Panc1 (cell line): Measurements from ENCODE around the gene NALCN. TPM values are rescaled to one million over a fixed set of nuclear protein-coding genes. Genes with fewer than 3 reads are reported as not detected.

Experiments used
- ATAC-seq: fragments of 200-7000 bp; cut with Tn5 transposase; 2 replicates; pipeline ENCODE4 v1.9.1; 2020; ENCODE audit warnings: mild to moderate bottlenecking, moderate library complexity
- BruUV-seq: library from RNA; stranded (reverse); fragments of 400-500 nt; replicated peaks from 2 replicates; lab custom pipeline; 2021; lab: Mats Ljungman, UMichigan
- CTCF ChIA-PET: fragments of 300-600 bp; sonication (Branson Sonifier 250); formaldehyde crosslinking; loops from one replicate; lab custom pipeline; 2022; ENCODE audit warnings: antibody characterized with exemption; lab: Charles Lee
- POLR2A ChIA-PET: fragments of 300-600 bp; sonication (Branson Sonifier 250); formaldehyde crosslinking; loops from one replicate; lab custom pipeline; 2022; ENCODE audit warnings: antibody characterized with exemption; lab: Charles Lee
- DNase-seq: peaks from one replicate; pipeline ENCODE4 v3.0.0-alpha.2; 2010; ENCODE audit warnings: low read depth, low spot score
- H3K27ac ChIP-seq: 2 replicates; pipeline ENCODE4 v1.5.1; 2011; ENCODE audit warnings: mild to moderate bottlenecking, low read length, inconsistent platforms
- H3K27me3 ChIP-seq: fragments of 200-500 bp; sonication (Bioruptor generic); 2 replicates; pipeline ENCODE4 v1.6.0; 2014; ENCODE audit warnings: low read length, inconsistent platforms; ENCODE audit not compliant: control insufficient read depth, insufficient read depth
- H3K36me3 ChIP-seq: fragments of 200-500 bp; sonication (Bioruptor generic); 2 replicates; pipeline ENCODE4 v1.5.1; 2014; ENCODE audit warnings: inconsistent platforms, mild to moderate bottlenecking, low read length, moderate library complexity; ENCODE audit not compliant: control insufficient read depth, insufficient read depth
- H3K4me1 ChIP-seq: 2 replicates; pipeline ENCODE4 v1.5.1; 2011; ENCODE audit warnings: inconsistent platforms, mild to moderate bottlenecking, low read length, moderate library complexity; ENCODE audit not compliant: control insufficient read depth, insufficient read depth
- H3K4me3 ChIP-seq, 2 experiments: 2 replicates each; pipeline ENCODE4 v1.5.1; 2011 to 2012; ENCODE audit warnings: low read depth in 2 of 2, low read length in 2 of 2, mild to moderate bottlenecking in 2 of 2, inconsistent platforms in 1 of 2, moderate library complexity in 1 of 2
- H3K9me3 ChIP-seq: fragments of 200-500 bp; sonication (Bioruptor generic); 2 replicates; pipeline ENCODE4 v1.5.1; 2014; ENCODE audit warnings: low read depth, mild to moderate bottlenecking, inconsistent platforms, low read length, moderate library complexity; ENCODE audit not compliant: control insufficient read depth, insufficient read depth
- POLR2AphosphoS5 ChIP-seq: IDR thresholded peaks from 2 replicates; pipeline ENCODE4 v1.6.1; 2012; ENCODE audit warnings: mild to moderate bottlenecking, low read depth, low read length, moderate library complexity
- SIN3A ChIP-seq: IDR thresholded peaks from 2 replicates; pipeline ENCODE4 v1.6.1; 2012; ENCODE audit warnings: low read depth, mild to moderate bottlenecking, low read length, moderate library complexity, borderline replicate concordance; ENCODE audit not compliant: insufficient read depth
- TCF7L2 ChIP-seq: IDR thresholded peaks from 2 replicates; pipeline ENCODE4 v1.6.1; 2011; ENCODE audit warnings: mild to moderate bottlenecking, low read depth, low read length, inconsistent platforms
- in situ Hi-C: cut with HindIII; loops from 2 replicates; pipeline ENCODE4 v1.10.0; 2016; ENCODE audit warnings: low sequenced_read_pairs, low pct_unique_long_range_greater_than_20kb
- intact Hi-C: fragments of 100-400 bp; cut with micrococcal nuclease; formaldehyde crosslinking; loops from one replicate; pipeline ENCODE4 v1.10.0; 2022; ENCODE audit not compliant: unreplicated experiment
- total RNA-seq: library from RNA; stranded (reverse); gene quantifications from one replicate; pipeline ENCODE4 v1.2.1, GENCODE V29; 2021; ENCODE audit not compliant: unreplicated experiment
- TF ChIP-seq, protein P1 (sequence below): fragments of 450-650 bp; IDR thresholded peaks from 2 replicates; pipeline ENCODE4 v1.5.1; 2017; ENCODE audit warnings: mild to moderate bottlenecking
- TF ChIP-seq, protein P2 (sequence below), 2 experiments: IDR thresholded peaks; 2 replicates each; pipeline ENCODE4 v1.6.1; 2011 to 2012; ENCODE audit warnings: low read depth in 2 of 2, control low read depth in 1 of 2, low read length in 1 of 2, mild to moderate bottlenecking in 1 of 2, moderate library complexity in 1 of 2; ENCODE audit not compliant: insufficient read depth in 1 of 2

Gene NALCN
- total RNA-seq, 1 experiment from 2014 or later, result 10.9 TPM

GRCh38 chr13:101217086-101217485 lies 199.2 kb downstream of the NALCN start:
- DNase-seq (no peak), ATAC-seq (no peak)
- ChIA-PET CTCF (no interaction called here), POLR2A (no interaction called here)
- Histone ChIP-seq H3K9me3 (no peaks in the 10 kb centered on the region), H3K27me3 (no peaks in the 10 kb centered on the region), H3K36me3 (no peaks in the 10 kb centered on the region), H3K4me3 (no peak overlapping the region), H3K27ac (no peak overlapping the region), H3K4me1 (no peaks in the 10 kb centered on the region)
- no TSS peak for BruUV-seq
- in situ Hi-C loops (no loop called here), intact Hi-C loops (no loop called here)
- no peak for TF ChIP-seq TCF7L2
- no peak for TF ChIP-seq POLR2AphosphoS5
- TF ChIP-seq, protein P1, sequence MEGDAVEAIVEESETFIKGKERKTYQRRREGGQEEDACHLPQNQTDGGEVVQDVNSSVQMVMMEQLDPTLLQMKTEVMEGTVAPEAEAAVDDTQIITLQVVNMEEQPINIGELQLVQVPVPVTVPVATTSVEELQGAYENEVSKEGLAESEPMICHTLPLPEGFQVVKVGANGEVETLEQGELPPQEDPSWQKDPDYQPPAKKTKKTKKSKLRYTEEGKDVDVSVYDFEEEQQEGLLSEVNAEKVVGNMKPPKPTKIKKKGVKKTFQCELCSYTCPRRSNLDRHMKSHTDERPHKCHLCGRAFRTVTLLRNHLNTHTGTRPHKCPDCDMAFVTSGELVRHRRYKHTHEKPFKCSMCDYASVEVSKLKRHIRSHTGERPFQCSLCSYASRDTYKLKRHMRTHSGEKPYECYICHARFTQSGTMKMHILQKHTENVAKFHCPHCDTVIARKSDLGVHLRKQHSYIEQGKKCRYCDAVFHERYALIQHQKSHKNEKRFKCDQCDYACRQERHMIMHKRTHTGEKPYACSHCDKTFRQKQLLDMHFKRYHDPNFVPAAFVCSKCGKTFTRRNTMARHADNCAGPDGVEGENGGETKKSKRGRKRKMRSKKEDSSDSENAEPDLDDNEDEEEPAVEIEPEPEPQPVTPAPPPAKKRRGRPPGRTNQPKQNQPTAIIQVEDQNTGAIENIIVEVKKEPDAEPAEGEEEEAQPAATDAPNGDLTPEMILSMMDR, result no peak
- TF ChIP-seq SIN3A, result no peak

DNA sequence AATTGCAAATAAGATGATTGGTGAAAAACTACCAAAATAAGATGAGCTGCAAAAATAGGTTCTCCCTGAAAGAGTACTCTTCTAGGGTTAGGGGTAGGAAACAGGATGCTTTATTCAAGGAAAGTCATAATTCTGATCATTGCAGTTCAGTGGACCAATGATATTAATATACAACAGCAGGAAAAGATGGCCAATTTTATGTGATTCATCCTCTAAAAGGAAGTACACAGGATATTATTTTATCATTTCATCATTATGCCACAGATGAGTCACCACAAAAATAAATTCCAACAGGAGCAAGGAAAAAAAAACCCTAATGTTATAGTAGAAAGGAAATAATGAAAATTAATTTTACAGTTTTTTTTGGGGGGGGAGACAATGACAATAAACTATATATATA lies 205.0 kb downstream of the NALCN start:
- BruUV-seq, result no TSS peak
- H3K9me3 ChIP-seq, result no peaks in the 10 kb centered on the region
- no peak overlapping the region for H3K4me3 ChIP-seq
- ATAC-seq (no peak), DNase-seq (peak; percentile 8)
- H3K27me3 ChIP-seq, result no peaks in the 10 kb centered on the region
- no peaks in the 10 kb centered on the region for H3K36me3 ChIP-seq
- in situ Hi-C loops, result no loop called here
- ChIA-PET CTCF (no interaction called here), POLR2A (no interaction called here)
- intact Hi-C loops, result no loop called here
- no peaks in the 10 kb centered on the region for H3K4me1 ChIP-seq
- TF ChIP-seq, protein P1, result no peak
- TF ChIP-seq POLR2AphosphoS5, result no peak
- TF ChIP-seq SIN3A, result no peak
- TF ChIP-seq, protein P2, sequence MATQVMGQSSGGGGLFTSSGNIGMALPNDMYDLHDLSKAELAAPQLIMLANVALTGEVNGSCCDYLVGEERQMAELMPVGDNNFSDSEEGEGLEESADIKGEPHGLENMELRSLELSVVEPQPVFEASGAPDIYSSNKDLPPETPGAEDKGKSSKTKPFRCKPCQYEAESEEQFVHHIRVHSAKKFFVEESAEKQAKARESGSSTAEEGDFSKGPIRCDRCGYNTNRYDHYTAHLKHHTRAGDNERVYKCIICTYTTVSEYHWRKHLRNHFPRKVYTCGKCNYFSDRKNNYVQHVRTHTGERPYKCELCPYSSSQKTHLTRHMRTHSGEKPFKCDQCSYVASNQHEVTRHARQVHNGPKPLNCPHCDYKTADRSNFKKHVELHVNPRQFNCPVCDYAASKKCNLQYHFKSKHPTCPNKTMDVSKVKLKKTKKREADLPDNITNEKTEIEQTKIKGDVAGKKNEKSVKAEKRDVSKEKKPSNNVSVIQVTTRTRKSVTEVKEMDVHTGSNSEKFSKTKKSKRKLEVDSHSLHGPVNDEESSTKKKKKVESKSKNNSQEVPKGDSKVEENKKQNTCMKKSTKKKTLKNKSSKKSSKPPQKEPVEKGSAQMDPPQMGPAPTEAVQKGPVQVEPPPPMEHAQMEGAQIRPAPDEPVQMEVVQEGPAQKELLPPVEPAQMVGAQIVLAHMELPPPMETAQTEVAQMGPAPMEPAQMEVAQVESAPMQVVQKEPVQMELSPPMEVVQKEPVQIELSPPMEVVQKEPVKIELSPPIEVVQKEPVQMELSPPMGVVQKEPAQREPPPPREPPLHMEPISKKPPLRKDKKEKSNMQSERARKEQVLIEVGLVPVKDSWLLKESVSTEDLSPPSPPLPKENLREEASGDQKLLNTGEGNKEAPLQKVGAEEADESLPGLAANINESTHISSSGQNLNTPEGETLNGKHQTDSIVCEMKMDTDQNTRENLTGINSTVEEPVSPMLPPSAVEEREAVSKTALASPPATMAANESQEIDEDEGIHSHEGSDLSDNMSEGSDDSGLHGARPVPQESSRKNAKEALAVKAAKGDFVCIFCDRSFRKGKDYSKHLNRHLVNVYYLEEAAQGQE (IDR thresholded peaks at IDR 0.05; ENCODE audit: insufficient read depth in 1 of 2, low read depth in 2 of 2, low read length in 1 of 2), result no peak
- no peak for TF ChIP-seq TCF7L2
- no peak overlapping the region for H3K27ac ChIP-seq
